Panc1 (cell line): ENCODE measurements around the gene HSP90AB1. TPM values are rescaled to one million over a fixed set of nuclear protein-coding genes. Genes with fewer than 3 reads are reported as not detected.

Experiments used
- ATAC-seq: fragments of 200-7000 bp; cut with Tn5 transposase; 2 replicates; pipeline ENCODE4 v1.9.1; 2020; ENCODE audit warnings: mild to moderate bottlenecking, moderate library complexity
- BruUV-seq: library from RNA; stranded (reverse); fragments of 400-500 nt; replicated peaks from 2 replicates; lab custom pipeline; 2021; lab: Mats Ljungman, UMichigan
- CTCF ChIA-PET: fragments of 300-600 bp; sonication (Branson Sonifier 250); formaldehyde crosslinking; loops from one replicate; lab custom pipeline; 2022; ENCODE audit warnings: antibody characterized with exemption; lab: Charles Lee
- POLR2A ChIA-PET: fragments of 300-600 bp; sonication (Branson Sonifier 250); formaldehyde crosslinking; loops from one replicate; lab custom pipeline; 2022; ENCODE audit warnings: antibody characterized with exemption; lab: Charles Lee
- DNase-seq: peaks from one replicate; pipeline ENCODE4 v3.0.0-alpha.2; 2010; ENCODE audit warnings: low read depth, low spot score
- H3K27ac ChIP-seq: 2 replicates; pipeline ENCODE4 v1.5.1; 2011; ENCODE audit warnings: mild to moderate bottlenecking, low read length, inconsistent platforms
- H3K27me3 ChIP-seq: fragments of 200-500 bp; sonication (Bioruptor generic); 2 replicates; pipeline ENCODE4 v1.6.0; 2014; ENCODE audit warnings: low read length, inconsistent platforms; ENCODE audit not compliant: control insufficient read depth, insufficient read depth
- H3K36me3 ChIP-seq: fragments of 200-500 bp; sonication (Bioruptor generic); 2 replicates; pipeline ENCODE4 v1.5.1; 2014; ENCODE audit warnings: inconsistent platforms, mild to moderate bottlenecking, low read length, moderate library complexity; ENCODE audit not compliant: control insufficient read depth, insufficient read depth
- H3K4me1 ChIP-seq: 2 replicates; pipeline ENCODE4 v1.5.1; 2011; ENCODE audit warnings: inconsistent platforms, mild to moderate bottlenecking, low read length, moderate library complexity; ENCODE audit not compliant: control insufficient read depth, insufficient read depth
- H3K4me3 ChIP-seq, 2 experiments: 2 replicates each; pipeline ENCODE4 v1.5.1; 2011 to 2012; ENCODE audit warnings: low read depth in 2 of 2, low read length in 2 of 2, mild to moderate bottlenecking in 2 of 2, inconsistent platforms in 1 of 2, moderate library complexity in 1 of 2
- H3K9me3 ChIP-seq: fragments of 200-500 bp; sonication (Bioruptor generic); 2 replicates; pipeline ENCODE4 v1.5.1; 2014; ENCODE audit warnings: low read depth, mild to moderate bottlenecking, inconsistent platforms, low read length, moderate library complexity; ENCODE audit not compliant: control insufficient read depth, insufficient read depth
- POLR2AphosphoS5 ChIP-seq: IDR thresholded peaks from 2 replicates; pipeline ENCODE4 v1.6.1; 2012; ENCODE audit warnings: mild to moderate bottlenecking, low read depth, low read length, moderate library complexity
- SIN3A ChIP-seq: IDR thresholded peaks from 2 replicates; pipeline ENCODE4 v1.6.1; 2012; ENCODE audit warnings: low read depth, mild to moderate bottlenecking, low read length, moderate library complexity, borderline replicate concordance; ENCODE audit not compliant: insufficient read depth
- TCF7L2 ChIP-seq: IDR thresholded peaks from 2 replicates; pipeline ENCODE4 v1.6.1; 2011; ENCODE audit warnings: mild to moderate bottlenecking, low read depth, low read length, inconsistent platforms
- in situ Hi-C: cut with HindIII; loops from 2 replicates; pipeline ENCODE4 v1.10.0; 2016; ENCODE audit warnings: low sequenced_read_pairs, low pct_unique_long_range_greater_than_20kb
- intact Hi-C: fragments of 100-400 bp; cut with micrococcal nuclease; formaldehyde crosslinking; loops from one replicate; pipeline ENCODE4 v1.10.0; 2022; ENCODE audit not compliant: unreplicated experiment
- total RNA-seq: library from RNA; stranded (reverse); gene quantifications from one replicate; pipeline ENCODE4 v1.2.1, GENCODE V29; 2021; ENCODE audit not compliant: unreplicated experiment
- TF ChIP-seq, protein P1 (sequence below): fragments of 450-650 bp; IDR thresholded peaks from 2 replicates; pipeline ENCODE4 v1.5.1; 2017; ENCODE audit warnings: mild to moderate bottlenecking
- TF ChIP-seq, protein P2 (sequence below), 2 experiments: IDR thresholded peaks; 2 replicates each; pipeline ENCODE4 v1.6.1; 2011 to 2012; ENCODE audit warnings: low read depth in 2 of 2, control low read depth in 1 of 2, low read length in 1 of 2, mild to moderate bottlenecking in 1 of 2, moderate library complexity in 1 of 2; ENCODE audit not compliant: insufficient read depth in 1 of 2

Gene HSP90AB1
- total RNA-seq, 1 experiment from 2014 or later = 1,253 TPM

DNA sequence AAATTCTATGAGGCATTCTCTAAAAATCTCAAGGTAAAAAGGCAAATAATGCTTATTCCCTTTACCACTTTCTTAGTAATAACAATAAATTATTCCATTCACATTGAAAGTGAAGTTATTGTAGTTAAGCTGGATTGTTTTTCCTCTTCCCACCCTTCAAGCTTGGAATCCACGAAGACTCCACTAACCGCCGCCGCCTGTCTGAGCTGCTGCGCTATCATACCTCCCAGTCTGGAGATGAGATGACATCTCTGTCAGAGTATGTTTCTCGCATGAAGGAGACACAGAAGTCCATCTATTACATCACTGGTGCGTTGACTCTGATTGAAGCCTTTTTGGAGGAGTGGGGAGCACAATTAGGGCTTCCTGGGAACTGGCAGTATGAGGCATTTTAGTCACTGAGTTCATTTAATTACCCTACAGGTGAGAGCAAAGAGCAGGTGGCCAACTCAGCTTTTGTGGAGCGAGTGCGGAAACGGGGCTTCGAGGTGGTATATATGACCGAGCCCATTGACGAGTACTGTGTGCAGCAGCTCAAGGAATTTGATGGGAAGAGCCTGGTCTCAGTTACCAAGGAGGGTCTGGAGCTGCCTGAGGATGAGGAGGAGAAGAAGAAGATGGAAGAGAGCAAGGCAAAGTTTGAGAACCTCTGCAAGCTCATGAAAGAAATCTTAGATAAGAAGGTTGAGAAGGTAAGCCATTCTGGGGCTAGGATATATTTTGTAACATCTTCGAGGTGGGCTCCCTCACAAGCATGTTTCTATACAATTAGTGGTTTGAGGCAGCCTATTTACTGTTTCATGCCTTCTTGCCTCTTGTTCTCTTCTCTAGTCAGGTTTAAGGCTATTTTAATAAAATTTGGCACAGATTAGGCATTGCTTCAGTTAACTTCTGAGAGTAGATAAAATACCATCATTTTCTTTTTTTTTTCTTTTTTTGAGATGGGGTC lies 4.9 kb downstream of the HSP90AB1 start:
- no peak for ATAC-seq
- POLR2A ChIA-PET = no interaction called here

DNA sequence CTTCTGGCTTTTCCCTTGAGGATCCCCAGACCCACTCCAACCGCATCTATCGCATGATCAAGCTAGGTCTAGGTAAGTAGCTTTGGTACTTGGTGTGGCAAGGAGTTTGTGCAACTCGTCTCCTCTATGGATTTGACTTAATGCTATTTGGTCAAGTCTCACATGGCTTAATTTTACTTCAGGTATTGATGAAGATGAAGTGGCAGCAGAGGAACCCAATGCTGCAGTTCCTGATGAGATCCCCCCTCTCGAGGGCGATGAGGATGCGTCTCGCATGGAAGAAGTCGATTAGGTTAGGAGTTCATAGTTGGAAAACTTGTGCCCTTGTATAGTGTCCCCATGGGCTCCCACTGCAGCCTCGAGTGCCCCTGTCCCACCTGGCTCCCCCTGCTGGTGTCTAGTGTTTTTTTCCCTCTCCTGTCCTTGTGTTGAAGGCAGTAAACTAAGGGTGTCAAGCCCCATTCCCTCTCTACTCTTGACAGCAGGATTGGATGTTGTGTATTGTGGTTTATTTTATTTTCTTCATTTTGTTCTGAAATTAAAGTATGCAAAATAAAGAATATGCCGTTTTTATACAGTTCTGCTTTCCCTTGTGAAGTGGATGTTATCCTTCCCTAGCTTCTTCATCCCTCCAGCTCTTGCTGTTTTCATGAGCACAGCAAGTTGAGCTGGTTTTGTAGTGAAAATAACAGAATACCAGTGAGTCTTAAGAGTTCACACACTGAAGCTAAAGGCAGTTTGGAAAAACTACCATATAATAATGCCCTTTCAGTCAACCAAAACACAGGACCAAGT lies 6.6 kb downstream of the HSP90AB1 start:
- Histone ChIP-seq H3K27ac (no peak overlapping the region; the same call in 1 of the 2 replicates), H3K4me1 (peaks cover 65% of the 10 kb centered on the region), H3K4me3 (no peak overlapping the region), H3K27me3 (no peaks in the 10 kb centered on the region), H3K36me3 (peaks cover 50% of the 10 kb centered on the region), H3K9me3 (no peaks in the 10 kb centered on the region)
- ATAC-seq (no peak), DNase-seq (no peak)
- intact Hi-C loops = loop anchor here (1.0 to 10.0 kb wide), 2 partner anchors 81 to 159 kb away; no protein-coding TSS in a partner anchor
- BruUV-seq = TSS peak; percentile 47
- in situ Hi-C loops = no loop called here
- ChIA-PET POLR2A (interaction anchor here (0.6 to 1.0 kb wide), 2 partner anchors 35 to 81 kb away, joined by 3 read pairs; no protein-coding TSS in a partner anchor), CTCF (interaction anchor here (1.1 kb wide), 1 partner anchor 157 kb away, joined by 6 read pairs; no protein-coding TSS in a partner anchor)
- TF ChIP-seq, protein P1, sequence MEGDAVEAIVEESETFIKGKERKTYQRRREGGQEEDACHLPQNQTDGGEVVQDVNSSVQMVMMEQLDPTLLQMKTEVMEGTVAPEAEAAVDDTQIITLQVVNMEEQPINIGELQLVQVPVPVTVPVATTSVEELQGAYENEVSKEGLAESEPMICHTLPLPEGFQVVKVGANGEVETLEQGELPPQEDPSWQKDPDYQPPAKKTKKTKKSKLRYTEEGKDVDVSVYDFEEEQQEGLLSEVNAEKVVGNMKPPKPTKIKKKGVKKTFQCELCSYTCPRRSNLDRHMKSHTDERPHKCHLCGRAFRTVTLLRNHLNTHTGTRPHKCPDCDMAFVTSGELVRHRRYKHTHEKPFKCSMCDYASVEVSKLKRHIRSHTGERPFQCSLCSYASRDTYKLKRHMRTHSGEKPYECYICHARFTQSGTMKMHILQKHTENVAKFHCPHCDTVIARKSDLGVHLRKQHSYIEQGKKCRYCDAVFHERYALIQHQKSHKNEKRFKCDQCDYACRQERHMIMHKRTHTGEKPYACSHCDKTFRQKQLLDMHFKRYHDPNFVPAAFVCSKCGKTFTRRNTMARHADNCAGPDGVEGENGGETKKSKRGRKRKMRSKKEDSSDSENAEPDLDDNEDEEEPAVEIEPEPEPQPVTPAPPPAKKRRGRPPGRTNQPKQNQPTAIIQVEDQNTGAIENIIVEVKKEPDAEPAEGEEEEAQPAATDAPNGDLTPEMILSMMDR = peak; percentile 87
- TF ChIP-seq POLR2AphosphoS5 = no peak

More for the DNA sequence above, 4.9 kb downstream of the HSP90AB1 start:
- H3K4me3 ChIP-seq = no peak overlapping the region
- CTCF ChIA-PET = no interaction called here
- peaks cover 57% of the 10 kb centered on the region for H3K4me1 ChIP-seq
- TF ChIP-seq SIN3A (no peak), POLR2AphosphoS5 (no peak), TCF7L2 (no peak)
- TF ChIP-seq, protein P1 = no peak
- TF ChIP-seq, protein P2, sequence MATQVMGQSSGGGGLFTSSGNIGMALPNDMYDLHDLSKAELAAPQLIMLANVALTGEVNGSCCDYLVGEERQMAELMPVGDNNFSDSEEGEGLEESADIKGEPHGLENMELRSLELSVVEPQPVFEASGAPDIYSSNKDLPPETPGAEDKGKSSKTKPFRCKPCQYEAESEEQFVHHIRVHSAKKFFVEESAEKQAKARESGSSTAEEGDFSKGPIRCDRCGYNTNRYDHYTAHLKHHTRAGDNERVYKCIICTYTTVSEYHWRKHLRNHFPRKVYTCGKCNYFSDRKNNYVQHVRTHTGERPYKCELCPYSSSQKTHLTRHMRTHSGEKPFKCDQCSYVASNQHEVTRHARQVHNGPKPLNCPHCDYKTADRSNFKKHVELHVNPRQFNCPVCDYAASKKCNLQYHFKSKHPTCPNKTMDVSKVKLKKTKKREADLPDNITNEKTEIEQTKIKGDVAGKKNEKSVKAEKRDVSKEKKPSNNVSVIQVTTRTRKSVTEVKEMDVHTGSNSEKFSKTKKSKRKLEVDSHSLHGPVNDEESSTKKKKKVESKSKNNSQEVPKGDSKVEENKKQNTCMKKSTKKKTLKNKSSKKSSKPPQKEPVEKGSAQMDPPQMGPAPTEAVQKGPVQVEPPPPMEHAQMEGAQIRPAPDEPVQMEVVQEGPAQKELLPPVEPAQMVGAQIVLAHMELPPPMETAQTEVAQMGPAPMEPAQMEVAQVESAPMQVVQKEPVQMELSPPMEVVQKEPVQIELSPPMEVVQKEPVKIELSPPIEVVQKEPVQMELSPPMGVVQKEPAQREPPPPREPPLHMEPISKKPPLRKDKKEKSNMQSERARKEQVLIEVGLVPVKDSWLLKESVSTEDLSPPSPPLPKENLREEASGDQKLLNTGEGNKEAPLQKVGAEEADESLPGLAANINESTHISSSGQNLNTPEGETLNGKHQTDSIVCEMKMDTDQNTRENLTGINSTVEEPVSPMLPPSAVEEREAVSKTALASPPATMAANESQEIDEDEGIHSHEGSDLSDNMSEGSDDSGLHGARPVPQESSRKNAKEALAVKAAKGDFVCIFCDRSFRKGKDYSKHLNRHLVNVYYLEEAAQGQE (IDR thresholded peaks at IDR 0.05; ENCODE audit: insufficient read depth in 1 of 2, low read depth in 2 of 2, low read length in 1 of 2) = no peak
- no TSS peak for BruUV-seq
- no peaks in the 10 kb centered on the region for H3K27me3 ChIP-seq
- peaks cover 62% of the 10 kb centered on the region for H3K36me3 ChIP-seq
- DNase-seq = no peak
- in situ Hi-C loops = no loop called here
- peak overlapping the region; percentile 68 for H3K27ac ChIP-seq
- no peaks in the 10 kb centered on the region for H3K9me3 ChIP-seq
- intact Hi-C loops = loop anchor here (10.0 kb wide), 1 partner anchor 157 kb away; no protein-coding TSS in a partner anchor
